H1 (cell line): ENCODE measurements around the gene STXBP5L. TPM values are rescaled to one million over a fixed set of nuclear protein-coding genes. Genes with fewer than 3 reads are reported as not detected.

ENCODE experiments used
- CHD7 ChIP-seq: fragments of 300-600 bp; sonication (generic); IDR thresholded peaks from 2 replicates; pipeline ENCODE4 v1.7.1; 2012; ENCODE audit warnings: low read length, moderate library complexity, mild to moderate bottlenecking, inconsistent platforms; ENCODE audit not compliant: insufficient replicate concordance
- polyA plus RNA-seq, 7 experiments: library from polyadenylated mRNA; depleted of rRNA in 3 of 7; stranded (reverse) in 5 of 7; unstranded in 2 of 7; fragments of >200 nt in 5 of 7; fragments of 200-250 nt in 2 of 7; gene quantifications; 1 replicate in 5 of 7; 2 replicates in 1 of 7; 4 replicates in 1 of 7; pipeline versions ENCODE4 v1.2.1 to v1.2.3, GENCODE V29; 2011 to 2013; ENCODE audit warnings: missing spikeins in 2 of 7, mixed read lengths in 2 of 7
- total RNA-seq: library from RNA; stranded (reverse); fragmentation: NEBNext Ultra II Directional; extraction: Animal tissue kit (Norgen Biotek cat#: 25700); gene quantifications from 2 replicates; pipeline ENCODE4 v1.2.1, GENCODE V29; 2021

Gene STXBP5L
- total and polyA plus RNA-seq, 2 of the 8 experiments (the other 6 are each of a cell fraction or from before 2014, with no cell fraction given), result 2.0 to 6.0 TPM

DNA sequence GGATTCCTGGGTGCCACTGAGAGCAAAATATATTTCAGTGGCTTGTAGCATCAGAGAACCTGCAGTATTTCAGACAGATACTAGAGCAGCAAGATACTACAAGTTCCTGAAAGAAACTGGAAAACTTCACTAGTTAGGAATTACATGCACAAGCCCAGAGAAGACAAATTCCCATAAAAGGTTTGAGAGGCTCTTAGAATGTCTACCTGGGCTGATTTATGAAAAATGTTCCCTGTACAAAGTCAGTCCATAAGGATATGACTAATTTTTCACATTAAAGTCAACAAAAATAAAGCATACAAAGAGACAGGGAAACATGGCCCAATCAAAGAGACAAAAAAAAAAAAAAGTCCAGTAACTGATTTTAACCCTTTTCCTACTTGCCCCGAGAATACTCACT lies 335.2 kb downstream of the STXBP5L start (continued):
- no peak for TF ChIP-seq CHD7
